Aorta (tissue), 5 donors: Measurements from ENCODE around the gene IL36RN. TPM values are rescaled to one million over a fixed set of nuclear protein-coding genes. Genes with fewer than 3 reads are reported as not detected.

Source experiments
- ATAC-seq: fragments of 200-7000 bp; cut with Tn5 transposase; one replicate; pipeline ENCODE4 v1.9.1; 2022; ENCODE audit warnings: moderate library complexity; ENCODE audit not compliant: low FRiP score
- DNase-seq, 2 donors: peaks; one replicate each; pipeline ENCODE4 v3.0.0-alpha.2; 2020
- H3K27ac ChIP-seq, 2 donors: one replicate each; pipeline ENCODE4 v1.5.1; 2013; ENCODE audit warnings: low read length in 2 of 2, mild to moderate bottlenecking in 2 of 2, moderate library complexity in 2 of 2, control low read depth in 1 of 2, inconsistent platforms in 1 of 2, low read depth in 1 of 2
- H3K27me3 ChIP-seq, 2 donors: one replicate each; pipeline ENCODE4 v1.6.1; 2013; ENCODE audit warnings: control low read depth in 1 of 2, low read length in 1 of 2, mild to moderate bottlenecking in 1 of 2, moderate library complexity in 1 of 2; ENCODE audit not compliant: insufficient read depth in 2 of 2, control insufficient read depth in 1 of 2
- H3K36me3 ChIP-seq, 2 donors: one replicate each; pipeline ENCODE4 v1.6.1; 2013; ENCODE audit warnings: control low read depth in 1 of 2, low read length in 1 of 2, mild to moderate bottlenecking in 1 of 2; ENCODE audit not compliant: insufficient read depth in 2 of 2, control insufficient read depth in 1 of 2
- H3K4me1 ChIP-seq, 2 donors: one replicate each; pipeline ENCODE4 v1.6.1; 2013; ENCODE audit warnings: low read length in 2 of 2, control low read depth in 1 of 2, mild to moderate bottlenecking in 1 of 2, moderate library complexity in 1 of 2; ENCODE audit not compliant: insufficient read depth in 2 of 2, control insufficient read depth in 1 of 2
- H3K4me3 ChIP-seq, 2 donors: one replicate each; pipeline ENCODE4 v1.5.1; 2013; ENCODE audit warnings: low read length in 2 of 2, control low read depth in 1 of 2, mild to moderate bottlenecking in 1 of 2
- H3K9me3 ChIP-seq: one replicate; pipeline ENCODE4 v1.6.1; 2013; ENCODE audit warnings: mild to moderate bottlenecking, low read length; ENCODE audit not compliant: control insufficient read depth
- WGBS, 2 donors: extraction: QIAGEN DNeasy Blood & Tissue Kit; methylation state at CpG; one replicate each; pipeline ENCODE4 v1.1.7; 2013; 5-methylcytosine and 5-hydroxymethylcytosine counted together
- intact Hi-C, 2 donors: fragments of 100-400 bp; cut with DNase I; formaldehyde crosslinking; loops; one replicate each; pipeline versions ENCODE4 v1.14.2 to v1.15.0; 2022
- polyA plus RNA-seq, 2 donors: library from polyadenylated mRNA; stranded (reverse); fragments of 200-250 nt; gene quantifications; one replicate each; pipeline ENCODE4 v1.2.3, GENCODE V29; 2013
- total RNA-seq, 2 donors: library from RNA; stranded (reverse); fragmentation: NEBNext Ultra II Directional; extraction: Animal tissue kit (Norgen Biotek cat#: 25700); gene quantifications; one replicate each; pipeline ENCODE4 v1.2.1, GENCODE V29; 2021
- donor health status: healthy with polysubstance abuse.
- donor health status: Bipolar disorder and iron deficiency.
- donor health status: DM: no; HTN: no; CAD: no.
- donor health status: DM: no; HTN: no; CAD: no.
- donor health status: DM: yes; HTN: yes; CAD: no.

Gene IL36RN
- total and polyA plus RNA-seq, 4 donors: not detected

GRCh38 chr2:113111823-113112287, 52.9 kb downstream of the IL36RN start:
- H3K4me1 ChIP-seq: no peaks in the 10 kb centered on the region
- ATAC-seq: no peak
- H3K9me3 ChIP-seq: no peaks in the 10 kb centered on the region
- no peak overlapping the region for H3K4me3 ChIP-seq
- intact Hi-C loops: no loop called here
- 72 to 74% methylated on average over 6 of the region's 6 CpGs for WGBS, 2 donors
- no peaks in the 10 kb centered on the region for H3K36me3 ChIP-seq
- H3K27me3 ChIP-seq: peaks cover 0 to 2% of the 10 kb centered on the region in 2 donors
- no peak for DNase-seq
- H3K27ac ChIP-seq: no peak overlapping the region

- intact Hi-C loops: no loop called here
- DNase-seq (no peak), ATAC-seq (no peak)
- Histone ChIP-seq H3K27me3 (peaks cover 0 to 2% of the 10 kb centered on the region in 2 donors), H3K4me3 (no peak overlapping the region), H3K9me3 (no peaks in the 10 kb centered on the region), H3K36me3 (no peaks in the 10 kb centered on the region), H3K4me1 (no peaks in the 10 kb centered on the region), H3K27ac (no peak overlapping the region)
- 83 to 87% methylated on average over 8 of the region's 8 CpGs for WGBS, 2 donors
Measured at GRCh38 chr2:113112441-113112840, 53.4 kb downstream of the IL36RN start.

- Histone ChIP-seq H3K4me3 (no peak overlapping the region), H3K4me1 (no peaks in the 10 kb centered on the region), H3K9me3 (no peaks in the 10 kb centered on the region), H3K27ac (no peak overlapping the region), H3K27me3 (peaks cover 0 to 2% of the 10 kb centered on the region in 2 donors), H3K36me3 (no peaks in the 10 kb centered on the region)
- intact Hi-C loops: no loop called here
- WGBS, 2 donors: 86 to 87% methylated on average over 6 of the region's 6 CpGs
- DNase-seq (no peak), ATAC-seq (no peak)
Measured at GRCh38 chr2:113112871-113113270, 53.9 kb downstream of the IL36RN start.

GRCh38 chr2:113113807-113114206, 54.8 kb downstream of the IL36RN start:
- DNase-seq (no peak), ATAC-seq (no peak)
- Histone ChIP-seq H3K4me3 (no peak overlapping the region), H3K27me3 (peaks cover 0 to 2% of the 10 kb centered on the region in 2 donors), H3K36me3 (no peaks in the 10 kb centered on the region), H3K9me3 (no peaks in the 10 kb centered on the region), H3K27ac (no peak overlapping the region), H3K4me1 (no peaks in the 10 kb centered on the region)
- intact Hi-C loops: no loop called here
- WGBS, 2 donors: 49 to 54% methylated on average over 3 of the region's 3 CpGs

Other genes starting within 250 kb of the IL36RN start
- gene IL1B, start 222.4 kb upstream of the IL36RN start, total RNA-seq: 1 to 10 TPM; 2.8 to 9.3 TPM
- 1 to 10 TPM; 1.2 to 1.9 TPM for gene IL1B, start 222.4 kb upstream of the IL36RN start, polyA plus RNA-seq
- gene IL37, start 148.0 kb upstream of the IL36RN start, total RNA-seq: not detected
- not detected for gene IL37, start 148.0 kb upstream of the IL36RN start, polyA plus RNA-seq
- gene IL36G, start 81.2 kb upstream of the IL36RN start, total RNA-seq: not detected
- not detected for gene IL36G, start 81.2 kb upstream of the IL36RN start, polyA plus RNA-seq
- gene IL36A, start 53.7 kb upstream of the IL36RN start, total RNA-seq: not detected
- gene IL36A, start 53.7 kb upstream of the IL36RN start, polyA plus RNA-seq: not detected
- gene IL36B, start 6.3 kb upstream of the IL36RN start, total RNA-seq: not detected
- gene IL36B, start 6.3 kb upstream of the IL36RN start, polyA plus RNA-seq: not detected
- not detected for gene IL1F10, start 8.8 kb downstream of the IL36RN start, total RNA-seq
- not detected for gene IL1F10, start 8.8 kb downstream of the IL36RN start, polyA plus RNA-seq
- gene IL1RN, start 68.4 kb downstream of the IL36RN start, total RNA-seq: 1 to 10 TPM; 6.0 to 7.1 TPM
- gene IL1RN, start 68.4 kb downstream of the IL36RN start, polyA plus RNA-seq: 10 to 100 TPM in 1 of 2 donors, under 1 TPM in 1; 0.74 to 11.6 TPM
- 10 to 100 TPM in 1 of 2 donors, 1 to 10 TPM in 1; 9.5 to 17.8 TPM for gene PSD4, start 114.8 kb downstream of the IL36RN start, total RNA-seq
- 1 to 10 TPM in 1 of 2 donors, under 1 TPM in 1; 0.79 to 3.5 TPM for gene PSD4, start 114.8 kb downstream of the IL36RN start, polyA plus RNA-seq
- under 1 TPM; 0.45 to 0.87 TPM for gene PAX8, start 219.7 kb downstream of the IL36RN start, total RNA-seq
- gene PAX8, start 219.7 kb downstream of the IL36RN start, polyA plus RNA-seq: under 1 TPM in 1 of 2 donors, not detected in 1; 1.00 TPM